GM12878 (cell line): Measurements from ENCODE around the gene TGFBR3. TPM values are rescaled to one million over a fixed set of nuclear protein-coding genes. Genes with fewer than 3 reads are reported as not detected.
A peak's percentile ranks its signal among the peaks of the same experiment; 100 is the strongest.

Experiments used
- BCL3 ChIP-seq: IDR thresholded peaks from 2 replicates; pipeline ENCODE4 v1.6.1; 2011; ENCODE audit warnings: borderline replicate concordance, low read depth, mild to moderate bottlenecking, moderate library complexity, low read length; ENCODE audit not compliant: insufficient read depth, poor library complexity, severe bottlenecking
- BMI1 ChIP-seq: fragments of 450-650 bp; IDR thresholded peaks from 2 replicates; pipeline ENCODE4 v1.6.1; 2016; ENCODE audit warnings: mild to moderate bottlenecking, moderate library complexity, borderline replicate concordance
- CTCF ChIP-seq, 3 experiments: IDR thresholded peaks in 2 of 3; conservative IDR thresholded peaks in 1 of 3; 2 replicates each; pipeline ENCODE4 v1.5.1; 2011; ENCODE audit warnings: low read depth in 3 of 3, low read length in 3 of 3, mild to moderate bottlenecking in 3 of 3, control low read depth in 2 of 3, moderate library complexity in 2 of 3, inconsistent platforms in 1 of 3, mixed read lengths in 1 of 3; ENCODE audit not compliant: control insufficient read depth in 2 of 3, insufficient read depth in 1 of 3; ENCODE audit errors: extremely low read depth in 1 of 3
- E2F8 ChIP-seq: fragments of 450-650 bp; IDR thresholded peaks from 2 replicates; pipeline ENCODE4 v1.6.1; 2018; ENCODE audit warnings: mild to moderate bottlenecking, low read depth, moderate library complexity; ENCODE audit not compliant: partially characterized antibody
- FOS ChIP-seq: IDR thresholded peaks from 3 replicates; pipeline ENCODE4 v1.6.1; 2011; ENCODE audit warnings: borderline replicate concordance; ENCODE audit not compliant: insufficient read length; ENCODE audit errors: extremely low read depth
- IKZF2 ChIP-seq, 2 experiments: fragments of 450-650 bp; IDR thresholded peaks; 2 replicates each; pipeline ENCODE4 v1.6.1; 2017; ENCODE audit warnings: mild to moderate bottlenecking in 2 of 2, moderate library complexity in 2 of 2
- IRF5 ChIP-seq: fragments of 450-650 bp; IDR thresholded peaks from 2 replicates; pipeline ENCODE4 v1.6.1; 2017; ENCODE audit warnings: borderline replicate concordance
- MYC ChIP-seq: IDR thresholded peaks from 2 replicates; pipeline ENCODE4 v1.6.1; 2011; ENCODE audit warnings: mild to moderate bottlenecking, low read length, moderate library complexity, inconsistent platforms; ENCODE audit not compliant: insufficient read depth, insufficient replicate concordance, insufficient read length, severe bottlenecking
- REST ChIP-seq: IDR thresholded peaks from 2 replicates; pipeline ENCODE4 v1.6.1; 2012; ENCODE audit warnings: mild to moderate bottlenecking, low read depth, low read length
- RFX5 ChIP-seq: IDR thresholded peaks from 2 replicates; pipeline ENCODE4 v1.6.1; 2011; ENCODE audit warnings: low read depth, low read length, improper control_type of control experiment
- RUNX3 ChIP-seq: IDR thresholded peaks from 2 replicates; pipeline ENCODE4 v1.6.1; 2012; ENCODE audit warnings: low read length, inconsistent platforms
- TCF12 ChIP-seq: IDR thresholded peaks from 2 replicates; pipeline ENCODE4 v1.6.1; 2011; ENCODE audit warnings: low read depth, mild to moderate bottlenecking, low read length
- ZBTB33 ChIP-seq: fragments of 450-650 bp; IDR thresholded peaks from 2 replicates; pipeline ENCODE4 v1.6.1; 2017; ENCODE audit warnings: mild to moderate bottlenecking
- polyA plus RNA-seq, 11 experiments: library from polyadenylated mRNA; depleted of rRNA in 4 of 11; unstranded in 6 of 11; stranded (reverse) in 5 of 11; fragments of >200 nt; fragmentation: Nextera tagmentation in 4 of 11; fragmentation: Illumina TruSeq in 1 of 11; extraction: Ambion mirVana in 4 of 11; extraction: Trizol in 1 of 11; gene quantifications; 1 replicate in 1 of 11; 2 replicates in 10 of 11; pipeline versions ENCODE4 v1.2.1 to v1.2.3, GENCODE V29; 2011 to 2016; ENCODE audit warnings: inconsistent platforms in 2 of 11, missing spikeins in 2 of 11, low read depth in 1 of 11
- total RNA-seq, 4 experiments: library from RNA; depleted of rRNA in 3 of 4; stranded (reverse); fragments of >200 nt in 3 of 4; fragmentation: Illumina TruSeq in 1 of 4; extraction: Trizol in 1 of 4; gene quantifications; 2 replicates each; pipeline versions ENCODE4 v1.2.1 to v1.2.3, GENCODE V29; 2013 to 2021

Gene TGFBR3
- total and polyA plus RNA-seq, 10 of the 15 experiments (the other 5 are each of a cell fraction or from before 2014, with no cell fraction given) = 2.7 to 16.5 (median 12.6) TPM

- TF ChIP-seq CTCF (IDR thresholded peaks at IDR 0.05 in 2 of 3, conservative IDR thresholded peaks at IDR 0.05 in 1 of 3; ENCODE audit: control insufficient read depth in 2 of 3, extremely low read depth in 1 of 3, insufficient read depth in 1 of 3, low read depth in 3 of 3, low read length in 3 of 3) = peak; percentile 10 to 35 (median 34); a peak in 4 of 6 replicates
- no peak for TF ChIP-seq REST
- no peak for TF ChIP-seq E2F8
- TF ChIP-seq BCL3 = no peak
- no peak for TF ChIP-seq IRF5
- peak; percentile 8; the same call in 1 of the 2 replicates for TF ChIP-seq RUNX3
- no peak for TF ChIP-seq MYC
- TF ChIP-seq RFX5 = no peak
- TF ChIP-seq TCF12 = 0 out of 2 replicates have a peak, but pooled peaks have one; percentile 49
- no peak for TF ChIP-seq FOS
- peak in 1 of 2 experiments; percentile 33; a peak in 1 of 4 replicates for TF ChIP-seq IKZF2 (IDR thresholded peaks at IDR 0.05)
- no peak for TF ChIP-seq ZBTB33
- no peak for TF ChIP-seq BMI1
These were observed at the start of gene TGFBR3 (continued) for GRCh38 chr1:91885716-91886506.
